PC-9 (cell line): ENCODE data around the gene ICA1. TPM values are rescaled to one million over a fixed set of nuclear protein-coding genes. Genes with fewer than 3 reads are reported as not detected.

Experiments used
- BruUV-seq: library from RNA; stranded (reverse); fragments of 400-500 nt; replicated peaks from 2 replicates; lab custom pipeline; 2021; lab: Mats Ljungman, UMichigan
- CTCF ChIA-PET: fragments of 300-600 bp; sonication (Branson Sonifier 250); formaldehyde crosslinking; loops from one replicate; lab custom pipeline; 2022; ENCODE audit warnings: antibody characterized with exemption; lab: Charles Lee
- POLR2A ChIA-PET: fragments of 300-600 bp; sonication (Branson Sonifier 250); formaldehyde crosslinking; loops from one replicate; lab custom pipeline; 2022; ENCODE audit warnings: antibody characterized with exemption; ENCODE audit not compliant: unreplicated experiment; lab: Charles Lee
- DNase-seq, 2 experiments: peaks; one replicate each; pipeline versions ENCODE4 v3.0.0 to v3.0.0-alpha.2; 2015 to 2022; ENCODE audit warnings: mixed read lengths in 1 of 2
- H2AFZ ChIP-seq: fragments of 200-600 bp; sonication (generic); 2 replicates; pipeline ENCODE4 v1.8.1; 2017; ENCODE audit warnings: antibody characterized with exemption
- H3F3A ChIP-seq: fragments of 200-600 bp; sonication (generic); 2 replicates; pipeline ENCODE4 v1.8.1; 2017; ENCODE audit warnings: antibody characterized with exemption, mild to moderate bottlenecking, low read depth; ENCODE audit not compliant: insufficient read depth
- H3K27ac ChIP-seq: fragments of 200-600 bp; sonication (generic); 2 replicates; pipeline ENCODE4 v1.6.1; 2016; ENCODE audit warnings: mixed run types
- H3K27me3 ChIP-seq: fragments of 200-600 bp; sonication (generic); 2 replicates; pipeline ENCODE4 v1.6.1; 2016; ENCODE audit warnings: low read depth, mixed run types; ENCODE audit not compliant: insufficient read depth
- H3K36me3 ChIP-seq: fragments of 200-600 bp; sonication (generic); 2 replicates; pipeline ENCODE4 v1.6.1; 2016; ENCODE audit warnings: low read depth, mixed run types
- H3K4me1 ChIP-seq: fragments of 200-600 bp; sonication (generic); replicated peaks from 2 replicates; pipeline ENCODE4 v1.6.1; 2016; ENCODE audit warnings: mixed run types; ENCODE audit not compliant: insufficient read depth
- H3K4me2 ChIP-seq: fragments of 200-600 bp; sonication (generic); 2 replicates; pipeline ENCODE4 v1.6.1; 2017; ENCODE audit warnings: mixed run types
- H3K4me3 ChIP-seq: fragments of 200-600 bp; sonication (generic); 2 replicates; pipeline ENCODE4 v1.6.1; 2016; ENCODE audit warnings: mixed run types
- H3K79me2 ChIP-seq: fragments of 200-600 bp; sonication (generic); 2 replicates; pipeline ENCODE4 v1.6.1; 2017; ENCODE audit warnings: low read depth, mixed run types
- H3K9me2 ChIP-seq: fragments of 200-600 bp; sonication (generic); 2 replicates; pipeline ENCODE4 v1.8.1; 2017; ENCODE audit warnings: mild to moderate bottlenecking; ENCODE audit not compliant: insufficient read depth
- H3K9me3 ChIP-seq: fragments of 200-600 bp; sonication (generic); 2 replicates; pipeline ENCODE4 v1.8.1; 2016; ENCODE audit warnings: low read depth; ENCODE audit not compliant: insufficient read depth
- H4K20me1 ChIP-seq: fragments of 200-600 bp; sonication (generic); 2 replicates; pipeline ENCODE4 v1.8.1; 2017; ENCODE audit not compliant: insufficient read depth
- EZH2 ChIP-seq: fragments of 200-600 bp; sonication (generic); IDR thresholded peaks from 2 replicates; pipeline ENCODE4 v1.8.0; 2017; ENCODE audit warnings: antibody characterized with exemption, low read depth
- intact Hi-C: fragments of 100-400 bp; cut with micrococcal nuclease; formaldehyde crosslinking; loops from one replicate; pipeline ENCODE4 v1.10.0; 2022; ENCODE audit not compliant: unreplicated experiment
- total RNA-seq: library from RNA; stranded (reverse); gene quantifications from 2 replicates; pipeline ENCODE4 v1.2.3, GENCODE V29; 2021
- TF ChIP-seq, protein P1 (sequence below): fragments of 200-600 bp; sonication (generic); conservative IDR thresholded peaks from 2 replicates; pipeline ENCODE4 v1.6.1; 2017; ENCODE audit warnings: mixed run types, antibody characterized with exemption, mild to moderate bottlenecking, moderate library complexity

ICA1 gene
- total RNA-seq, 1 experiment from 2014 or later: 33.8 TPM

DNA sequence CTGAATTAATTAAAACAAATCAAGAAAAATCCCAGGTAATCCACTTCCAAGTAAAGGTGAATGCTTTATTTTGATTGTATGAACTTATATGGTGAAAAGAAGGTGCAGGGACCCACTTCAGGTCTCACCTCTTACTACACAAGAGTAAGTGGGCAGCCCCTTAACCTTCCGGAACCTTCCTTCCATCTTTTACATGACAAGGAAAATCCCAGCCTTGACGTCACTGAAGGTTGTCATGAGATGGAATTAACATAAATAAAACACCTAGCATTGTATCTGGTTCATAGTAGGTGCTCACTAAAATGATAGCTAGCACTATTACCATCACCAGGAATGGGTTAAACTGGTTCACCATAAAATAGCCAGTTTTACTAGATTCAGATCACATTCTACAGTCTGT, 119.5 kb downstream of the ICA1 start:
- TF ChIP-seq, protein P1, sequence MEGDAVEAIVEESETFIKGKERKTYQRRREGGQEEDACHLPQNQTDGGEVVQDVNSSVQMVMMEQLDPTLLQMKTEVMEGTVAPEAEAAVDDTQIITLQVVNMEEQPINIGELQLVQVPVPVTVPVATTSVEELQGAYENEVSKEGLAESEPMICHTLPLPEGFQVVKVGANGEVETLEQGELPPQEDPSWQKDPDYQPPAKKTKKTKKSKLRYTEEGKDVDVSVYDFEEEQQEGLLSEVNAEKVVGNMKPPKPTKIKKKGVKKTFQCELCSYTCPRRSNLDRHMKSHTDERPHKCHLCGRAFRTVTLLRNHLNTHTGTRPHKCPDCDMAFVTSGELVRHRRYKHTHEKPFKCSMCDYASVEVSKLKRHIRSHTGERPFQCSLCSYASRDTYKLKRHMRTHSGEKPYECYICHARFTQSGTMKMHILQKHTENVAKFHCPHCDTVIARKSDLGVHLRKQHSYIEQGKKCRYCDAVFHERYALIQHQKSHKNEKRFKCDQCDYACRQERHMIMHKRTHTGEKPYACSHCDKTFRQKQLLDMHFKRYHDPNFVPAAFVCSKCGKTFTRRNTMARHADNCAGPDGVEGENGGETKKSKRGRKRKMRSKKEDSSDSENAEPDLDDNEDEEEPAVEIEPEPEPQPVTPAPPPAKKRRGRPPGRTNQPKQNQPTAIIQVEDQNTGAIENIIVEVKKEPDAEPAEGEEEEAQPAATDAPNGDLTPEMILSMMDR: no peak
- TF ChIP-seq EZH2: no peak
- Histone ChIP-seq H3K27ac (no peak overlapping the region), H3K4me1 (no peaks in the 10 kb centered on the region), H3K79me2 (no peaks in the 10 kb centered on the region), H4K20me1 (no peaks in the 10 kb centered on the region), H2AFZ (no peak overlapping the region), H3K4me2 (no peak overlapping the region), H3F3A (no peaks in the 10 kb centered on the region), H3K4me3 (no peak overlapping the region), H3K36me3 (no peaks in the 10 kb centered on the region), H3K9me2 (peaks cover 4% of the 10 kb centered on the region; the same call in 1 of the 2 replicates), H3K27me3 (no peaks in the 10 kb centered on the region), H3K9me3 (no peaks in the 10 kb centered on the region)
- CTCF ChIA-PET: no interaction called here
- DNase-seq: no peak
- POLR2A ChIA-PET: no interaction called here
- no TSS peak for BruUV-seq
- intact Hi-C loops: no loop called here

DNA sequence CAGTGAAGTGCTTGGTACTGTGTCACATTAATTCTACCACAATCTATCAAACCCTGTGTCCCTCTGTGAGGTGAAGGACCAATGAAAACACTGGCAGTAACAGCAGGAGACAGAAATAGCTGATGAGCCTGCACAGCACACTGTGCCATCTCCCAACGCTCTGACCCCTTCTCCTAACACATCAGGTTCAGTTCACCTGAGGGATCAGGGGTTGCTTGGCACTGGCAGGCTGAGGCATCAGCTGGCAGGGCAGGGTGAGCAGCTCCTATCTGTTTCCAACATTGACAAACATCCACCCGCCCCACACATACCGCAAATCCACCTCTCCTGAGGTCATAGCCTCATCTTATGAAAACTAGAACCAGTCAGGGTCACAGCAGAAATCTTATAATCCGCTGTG, 120.9 kb downstream of the ICA1 start:
- no peak overlapping the region for H3K4me3 ChIP-seq
- intact Hi-C loops: no loop called here
- POLR2A ChIA-PET: no interaction called here
- no peaks in the 10 kb centered on the region for H3K27me3 ChIP-seq
- no peaks in the 10 kb centered on the region for H3K4me1 ChIP-seq
- no peak overlapping the region for H2AFZ ChIP-seq
- TF ChIP-seq EZH2: no peak
- CTCF ChIA-PET: no interaction called here
- H3K36me3 ChIP-seq: no peaks in the 10 kb centered on the region
- no peaks in the 10 kb centered on the region for H3K9me3 ChIP-seq
- no peaks in the 10 kb centered on the region for H3F3A ChIP-seq
- no peak overlapping the region for H3K4me2 ChIP-seq
- no peak for DNase-seq
- BruUV-seq: no TSS peak
- H4K20me1 ChIP-seq: no peaks in the 10 kb centered on the region
- no peaks in the 10 kb centered on the region for H3K79me2 ChIP-seq
- H3K9me2 ChIP-seq: peaks cover 4% of the 10 kb centered on the region; the same call in 1 of the 2 replicates
- no peak overlapping the region for H3K27ac ChIP-seq

DNA sequence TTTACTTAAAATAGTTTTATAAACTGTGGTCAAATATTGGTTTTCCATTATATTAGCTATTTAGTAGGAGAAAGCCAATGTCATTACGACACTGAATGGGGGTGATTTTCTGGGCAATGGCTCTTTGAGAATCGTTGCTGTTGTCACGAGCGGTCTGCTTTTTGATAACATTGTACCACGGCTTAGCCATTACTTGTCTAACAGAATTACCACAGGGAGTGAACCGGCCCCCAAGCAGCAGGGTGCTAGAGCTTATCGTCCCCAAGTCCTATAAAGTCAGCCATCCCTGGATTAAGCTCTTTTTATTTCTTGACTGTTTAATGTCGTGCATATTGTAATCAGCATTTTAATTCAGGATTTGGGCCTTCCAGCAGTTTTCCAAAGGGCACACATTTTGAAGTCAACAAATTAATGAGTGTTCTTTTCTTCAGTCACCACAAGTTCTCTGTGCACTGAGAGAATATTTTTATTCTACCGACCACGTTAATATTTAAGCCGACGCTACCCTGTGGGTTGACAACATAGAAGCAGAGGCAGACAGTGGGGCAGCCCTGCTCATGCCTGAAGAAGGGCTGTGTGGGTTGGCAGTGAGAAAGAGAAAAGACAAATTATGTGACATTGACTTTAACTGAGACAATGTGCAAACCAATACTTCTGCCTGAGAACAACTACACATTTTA, 125.8 kb downstream of the ICA1 start:
- ChIA-PET POLR2A (interaction anchor here (0.5 kb wide), 1 partner anchor 55 kb away, joined by 7 read pairs; no protein-coding TSS in a partner anchor), CTCF (no interaction called here)
- Histone ChIP-seq H2AFZ (no peak overlapping the region), H3K4me1 (no peaks in the 10 kb centered on the region), H3F3A (no peaks in the 10 kb centered on the region), H3K27me3 (no peaks in the 10 kb centered on the region), H3K4me2 (no peak overlapping the region), H3K9me2 (peaks cover 4% of the 10 kb centered on the region; the same call in 1 of the 2 replicates), H4K20me1 (no peaks in the 10 kb centered on the region), H3K27ac (no peak overlapping the region), H3K36me3 (no peaks in the 10 kb centered on the region), H3K4me3 (no peak overlapping the region), H3K79me2 (no peaks in the 10 kb centered on the region), H3K9me3 (no peaks in the 10 kb centered on the region)
- intact Hi-C loops: no loop called here
- no peak for DNase-seq
- TF ChIP-seq, protein P1: no peak
- TF ChIP-seq EZH2: no peak
- no TSS peak for BruUV-seq
